ENCODE results near the gene KIF6.
"Not testable (repeated sequence)": the region's sequence is repeated elsewhere in the genome, so short reads cannot be mapped to it uniquely, and the experiment has no call there.

The KIF6 gene

GRCh38 chr6:39724787-39725631, at the start of gene KIF6:
Gene KIF6 (minus strand): TSS chr6:39725408. CDS start chr6:39725310, 98 bp downstream.
- FAIRE-seq: no peak

GRCh38 chr6:39773782-39774181, 48.6 kb upstream of the KIF6 start:
- no peak for FAIRE-seq

GRCh38 chr6:39772559-39773273, 47.5 kb upstream of the KIF6 start:
- no peak for FAIRE-seq

- FAIRE-seq: no peak
Observed at GRCh38 chr6:39770446-39770845, 45.2 kb upstream of the KIF6 start.

GRCh38 chr6:39769012-39769411, 43.8 kb upstream of the KIF6 start:
- no peak for FAIRE-seq

- no peak for FAIRE-seq
Observed at GRCh38 chr6:39765508-39766065, 40.4 kb upstream of the KIF6 start.

GRCh38 chr6:39760226-39760952, 35.2 kb upstream of the KIF6 start:
- FAIRE-seq: peak; percentile 8

- FAIRE-seq: no peak
Observed at GRCh38 chr6:39758905-39759605, 33.8 kb upstream of the KIF6 start.

- no peak for FAIRE-seq
Observed at GRCh38 chr6:39756582-39756981, 31.4 kb upstream of the KIF6 start.

- FAIRE-seq: no peak
Observed at GRCh38 chr6:39755231-39755630, 30.0 kb upstream of the KIF6 start.

GRCh38 chr6:39754514-39755115, 29.4 kb upstream of the KIF6 start:
- no peak for FAIRE-seq

GRCh38 chr6:39753725-39754045, 28.5 kb upstream of the KIF6 start:
- FAIRE-seq: no peak

- FAIRE-seq: no peak
Observed at GRCh38 chr6:39752835-39753724, 27.9 kb upstream of the KIF6 start.

GRCh38 chr6:39746795-39747194, 21.6 kb upstream of the KIF6 start:
- FAIRE-seq: no peak

GRCh38 chr6:39733704-39734103, 8.5 kb upstream of the KIF6 start:
- no peak for FAIRE-seq

- no peak for FAIRE-seq
Observed at GRCh38 chr6:39731565-39731964, 6.4 kb upstream of the KIF6 start.

GRCh38 chr6:39729945-39730344, 4.7 kb upstream of the KIF6 start:
- FAIRE-seq: no peak

GRCh38 chr6:39725632-39725997, 407 bp upstream of the KIF6 start:
- FAIRE-seq: no peak

- FAIRE-seq: not testable (repeated sequence)
Observed at GRCh38 chr6:39723350-39723749, 1.9 kb downstream of the KIF6 start.

- FAIRE-seq: no peak
Observed at GRCh38 chr6:39714802-39715201, 10.4 kb downstream of the KIF6 start.
